Kasumi-1 (cell line): ENCODE data around the gene MATN4.
A peak's percentile ranks its signal among the peaks of the same experiment; 100 is the strongest.

Experiments used
- DNase-seq, 2 experiments: peaks; one replicate each; lab custom pipeline; 2025; lab: John Stamatoyannopoulos, UW

The MATN4 gene

DNA sequence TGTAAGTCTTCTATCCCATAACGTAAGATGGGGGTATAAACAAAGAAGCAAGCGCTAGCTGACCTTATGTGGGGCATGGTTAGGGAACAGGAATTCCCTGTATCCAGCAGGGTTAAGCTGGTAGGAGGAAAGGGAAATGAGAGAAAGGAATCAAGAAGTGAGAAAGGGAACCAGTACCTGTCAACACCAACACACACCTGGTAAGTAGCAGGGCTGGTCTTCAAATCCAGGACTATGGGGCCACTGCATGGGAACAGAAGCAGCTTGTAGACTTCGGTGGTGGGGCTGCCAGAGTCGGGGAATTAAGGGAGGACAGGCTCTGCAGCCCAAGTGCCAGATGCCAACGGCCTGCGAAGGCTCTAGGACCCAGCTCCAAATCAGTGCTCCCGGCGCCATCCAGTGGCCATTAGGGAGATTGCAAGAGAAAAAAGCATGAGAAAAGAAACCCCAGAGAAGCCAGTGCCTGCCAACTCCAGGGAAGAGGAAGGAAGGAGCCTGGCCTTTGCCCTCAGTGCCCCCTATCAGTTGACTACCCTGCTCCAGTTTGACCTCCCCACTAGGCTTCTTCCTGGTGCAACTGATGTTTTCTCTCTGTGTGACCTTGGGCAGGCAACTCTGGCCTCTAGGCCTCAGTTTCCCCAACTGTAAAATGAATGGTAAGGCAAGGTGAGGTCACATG, 17.3 kb downstream of the MATN4 start:
- DNase-seq, result peak; percentile 75 to 85

DNA sequence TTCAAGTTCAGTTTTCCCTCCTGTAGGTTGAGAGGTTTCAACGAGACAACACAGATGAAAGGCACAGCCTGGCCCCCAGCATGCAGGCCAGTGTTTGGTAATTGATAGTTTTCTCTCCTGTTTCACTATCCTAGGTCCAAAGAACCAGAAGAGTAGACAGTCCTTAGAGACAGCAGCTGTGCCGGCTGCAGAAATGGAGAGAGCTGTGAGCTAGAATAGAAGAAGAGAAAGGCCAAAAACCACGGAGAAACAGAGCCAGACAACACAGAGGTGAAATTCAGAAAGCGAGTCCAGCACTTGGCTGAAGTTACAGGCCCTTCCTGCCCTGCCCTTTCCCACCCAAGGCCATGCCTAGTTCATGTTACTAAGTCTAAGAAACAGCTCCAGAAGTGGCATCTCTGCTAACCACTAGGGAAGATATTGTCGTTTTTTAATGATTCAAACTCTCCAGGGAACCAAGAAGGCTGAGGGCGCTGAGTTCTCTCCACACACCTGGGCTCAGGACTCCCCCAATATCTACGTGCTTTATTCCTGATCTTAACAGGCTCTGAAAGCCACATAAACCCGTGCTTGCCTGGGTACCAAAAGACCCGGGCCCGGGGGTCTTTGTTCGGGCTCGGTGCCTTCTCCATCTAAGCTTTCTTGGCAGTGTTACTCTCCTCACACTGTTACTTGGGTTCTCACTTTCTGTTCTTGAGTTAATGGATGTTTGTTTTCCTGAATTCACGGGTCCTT, 18.0 kb downstream of the MATN4 start:
- no peak for DNase-seq

GRCh38 chr20:45288860-45289259, 19.2 kb downstream of the MATN4 start:
- no peak for DNase-seq

DNA sequence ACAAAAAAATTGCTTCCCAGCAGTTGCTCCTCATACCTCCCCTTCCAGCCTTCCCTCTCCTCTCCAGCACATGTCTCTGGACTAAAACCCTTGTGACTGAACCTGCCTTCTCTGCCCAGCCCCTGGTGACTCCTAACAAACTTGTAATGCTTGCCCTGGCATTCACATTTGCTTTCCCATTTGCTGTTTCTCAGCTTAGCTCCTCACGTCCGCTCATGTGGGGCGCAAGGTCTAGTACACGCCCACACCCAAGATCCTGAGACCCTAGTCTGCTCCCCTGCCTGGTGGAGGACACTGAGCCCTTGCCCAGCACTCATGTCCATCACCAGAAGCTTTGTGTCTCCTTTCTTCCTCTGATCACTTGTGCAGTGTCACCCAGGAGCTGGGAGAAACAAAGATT, 19.7 kb downstream of the MATN4 start:
- DNase-seq, result no peak

DNA sequence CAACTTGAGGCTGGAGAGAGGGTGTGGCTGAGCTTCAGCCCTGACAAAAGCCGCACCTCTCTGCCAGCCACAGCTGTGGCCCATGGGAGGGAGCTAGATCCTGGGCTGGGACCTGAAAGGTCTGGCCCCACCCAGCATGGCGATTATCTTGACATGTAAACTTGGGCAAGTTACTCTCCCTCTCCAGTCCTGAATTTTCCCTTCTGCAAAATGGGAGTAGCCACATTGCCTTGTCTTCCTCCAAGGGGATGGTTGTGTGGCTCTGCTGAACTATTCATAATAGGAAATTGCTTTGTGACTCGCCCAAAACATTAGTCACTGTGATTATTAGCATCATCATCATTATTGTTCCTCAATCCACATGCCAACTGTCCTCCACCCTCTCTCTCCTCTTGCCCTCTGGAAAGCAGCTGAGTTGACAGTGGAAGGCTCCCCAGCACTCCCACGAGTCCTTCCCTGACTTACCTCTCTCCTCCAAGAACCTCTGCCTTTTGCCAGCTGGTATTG, 24.5 kb downstream of the MATN4 start:
- no peak for DNase-seq

DNA sequence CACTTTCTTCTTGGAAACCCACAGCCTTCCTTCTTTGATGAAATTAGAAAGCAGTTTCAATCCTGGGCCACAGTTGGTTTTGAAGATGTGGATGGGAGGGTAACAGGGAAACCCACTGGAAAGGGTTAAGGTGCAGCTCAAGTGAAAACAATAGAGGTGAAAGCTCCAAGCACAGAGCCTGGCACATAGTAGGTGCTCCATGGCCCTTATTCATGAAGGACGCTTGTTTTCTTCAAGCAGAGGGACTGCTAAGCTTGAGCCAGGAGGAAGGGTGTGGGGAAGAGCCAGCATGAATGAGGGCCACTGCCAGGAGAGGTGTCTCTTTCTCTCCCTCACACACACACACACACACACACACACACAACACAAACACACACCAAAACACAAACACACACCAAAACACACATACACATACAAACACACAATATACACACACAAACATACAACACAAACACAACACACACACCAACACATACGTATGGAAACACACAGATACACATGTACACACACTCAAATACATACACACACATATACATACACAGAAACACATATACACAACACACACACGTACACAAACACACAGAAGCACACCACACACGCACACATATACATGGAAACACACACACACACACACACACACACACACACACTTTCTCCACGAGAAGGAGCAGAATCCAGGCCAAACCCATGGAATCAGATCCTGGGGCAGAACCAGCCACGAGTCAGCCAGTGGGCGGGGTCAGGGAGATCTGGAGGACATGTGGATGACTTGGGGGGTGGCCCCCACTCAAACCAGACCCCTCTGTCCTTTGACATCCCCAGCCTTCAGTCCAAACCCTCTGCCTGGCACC, 25.2 kb downstream of the MATN4 start:
- DNase-seq, result no peak

GRCh38 chr20:45279992-45280391, 28.1 kb downstream of the MATN4 start:
- DNase-seq, result no peak

DNA sequence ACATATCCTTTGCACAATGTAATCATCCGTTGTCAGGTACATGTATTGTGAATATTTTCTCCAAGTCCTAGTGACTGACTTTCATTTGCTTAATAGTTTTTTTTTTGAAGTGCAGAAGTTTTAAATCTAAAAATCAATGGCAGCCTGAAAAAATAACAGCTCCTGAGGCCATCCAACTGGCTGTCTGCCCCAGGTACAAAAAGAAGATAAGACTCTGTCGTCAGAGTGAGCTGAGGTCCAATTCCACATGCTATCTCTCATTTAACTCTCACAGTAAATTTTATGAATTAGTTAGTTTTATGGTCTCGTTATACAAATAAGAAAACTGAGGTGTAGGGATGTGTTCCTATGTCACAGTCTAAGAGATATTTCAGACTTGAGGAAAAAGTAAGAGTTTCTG, 32.8 kb downstream of the MATN4 start:
- DNase-seq, result no peak

DNA sequence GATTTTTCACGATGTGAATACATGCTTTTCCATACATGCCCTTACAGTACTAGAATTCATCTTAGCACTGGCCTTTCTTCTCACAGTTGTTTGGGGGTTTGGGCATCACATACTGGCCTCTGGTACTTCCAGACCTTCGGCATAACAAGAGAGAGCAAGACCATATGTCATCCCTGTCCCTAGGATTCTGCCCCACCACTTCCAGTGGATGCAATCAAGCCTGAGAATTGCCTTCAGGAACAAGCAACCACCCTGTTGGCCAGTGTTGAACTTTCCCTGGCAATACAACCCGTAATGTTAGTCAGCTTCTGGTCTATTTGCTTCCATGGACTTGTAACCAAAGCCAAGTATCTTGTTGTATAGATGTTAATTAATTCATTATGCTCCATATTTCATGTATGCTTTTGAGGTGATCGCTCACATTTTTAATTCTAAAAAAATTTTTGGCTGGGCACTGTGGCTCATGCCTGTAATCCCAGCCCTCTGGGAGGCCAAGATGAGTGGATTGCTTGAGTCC, 38.3 kb downstream of the MATN4 start:
- DNase-seq, result no peak

GRCh38 chr20:45269056-45269455, 39.0 kb downstream of the MATN4 start:
- DNase-seq, result no peak

- DNase-seq, result no peak
These were observed 39.6 kb downstream of the MATN4 start for GRCh38 chr20:45268531-45268930.

GRCh38 chr20:45266977-45267376, 41.1 kb downstream of the MATN4 start:
- no peak for DNase-seq

DNA sequence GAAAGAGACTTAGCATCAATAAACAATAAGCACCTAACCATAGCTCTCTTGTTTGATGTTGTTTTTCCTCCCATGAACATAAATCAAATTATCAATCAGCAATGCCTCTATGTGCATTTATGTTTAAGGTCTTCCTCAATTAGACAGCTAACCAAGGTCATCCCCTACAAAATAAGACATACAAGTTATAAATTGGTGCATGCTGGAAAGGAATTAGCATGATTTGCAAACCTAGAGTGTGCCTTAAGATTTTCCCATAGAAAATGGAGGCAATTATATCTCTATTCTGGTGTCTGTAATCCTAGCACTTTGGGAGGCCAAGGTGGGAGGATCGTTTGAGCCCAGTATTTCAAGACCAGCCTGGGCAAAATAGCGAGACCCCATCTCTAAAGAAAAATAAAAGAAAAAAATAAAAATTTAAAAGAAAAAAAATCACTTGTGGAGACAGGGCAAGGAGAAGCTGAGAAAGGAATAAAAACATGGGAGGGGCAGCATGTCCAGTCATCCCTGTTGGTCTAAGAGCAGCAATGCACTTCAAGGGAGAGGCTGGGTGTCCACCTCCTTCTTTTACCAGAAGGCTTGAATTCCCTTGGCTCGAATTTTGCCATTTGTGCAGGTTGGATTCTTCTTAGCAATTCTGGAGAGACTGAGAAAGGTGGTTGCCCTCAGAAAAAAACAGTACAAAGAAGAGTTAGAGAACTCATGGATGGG, 44.4 kb downstream of the MATN4 start:
- DNase-seq, result no peak

GRCh38 chr20:45258664-45259063, 49.4 kb downstream of the MATN4 start:
- no peak for DNase-seq

- no peak for DNase-seq
These were observed 49.8 kb downstream of the MATN4 start for GRCh38 chr20:45258259-45258658.

DNA sequence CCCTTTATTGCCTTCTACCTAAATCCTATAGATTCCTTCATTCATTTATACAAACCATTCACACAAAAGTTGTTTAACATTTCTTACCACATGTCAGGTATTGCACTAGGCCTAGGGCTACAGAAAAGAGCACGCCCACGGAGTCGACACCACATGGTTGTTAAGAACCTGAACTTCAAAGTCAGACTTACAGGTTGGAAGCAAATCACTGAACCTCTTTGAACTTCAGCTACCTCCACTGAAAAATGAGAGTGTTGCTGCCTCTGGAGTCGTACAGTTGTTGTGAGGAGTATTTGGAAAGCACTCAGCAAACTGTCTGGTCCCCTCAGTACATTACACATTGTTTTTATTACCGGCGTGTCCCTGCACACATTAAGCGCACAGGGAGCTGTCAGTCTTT, 50.4 kb downstream of the MATN4 start:
- no peak for DNase-seq

DNA sequence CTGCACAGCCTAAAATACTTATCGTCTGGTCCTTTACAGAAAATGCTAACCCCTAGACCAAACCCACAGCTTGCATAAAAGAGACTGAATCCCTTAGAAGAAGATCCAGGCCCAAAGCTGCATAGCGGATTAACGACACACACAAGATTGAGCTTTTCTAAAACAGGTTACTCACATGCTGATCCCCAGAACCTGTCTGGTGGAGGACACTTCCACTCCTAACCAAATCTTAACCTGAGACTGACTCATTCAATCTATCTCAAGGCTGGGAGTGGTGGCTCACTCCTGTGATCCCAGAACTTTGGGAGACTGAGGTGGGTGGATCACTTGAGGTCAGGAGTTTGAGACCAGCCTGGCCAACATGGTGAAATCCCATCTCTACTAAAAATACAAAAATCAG, 50.9 kb downstream of the MATN4 start:
- no peak for DNase-seq

DNA sequence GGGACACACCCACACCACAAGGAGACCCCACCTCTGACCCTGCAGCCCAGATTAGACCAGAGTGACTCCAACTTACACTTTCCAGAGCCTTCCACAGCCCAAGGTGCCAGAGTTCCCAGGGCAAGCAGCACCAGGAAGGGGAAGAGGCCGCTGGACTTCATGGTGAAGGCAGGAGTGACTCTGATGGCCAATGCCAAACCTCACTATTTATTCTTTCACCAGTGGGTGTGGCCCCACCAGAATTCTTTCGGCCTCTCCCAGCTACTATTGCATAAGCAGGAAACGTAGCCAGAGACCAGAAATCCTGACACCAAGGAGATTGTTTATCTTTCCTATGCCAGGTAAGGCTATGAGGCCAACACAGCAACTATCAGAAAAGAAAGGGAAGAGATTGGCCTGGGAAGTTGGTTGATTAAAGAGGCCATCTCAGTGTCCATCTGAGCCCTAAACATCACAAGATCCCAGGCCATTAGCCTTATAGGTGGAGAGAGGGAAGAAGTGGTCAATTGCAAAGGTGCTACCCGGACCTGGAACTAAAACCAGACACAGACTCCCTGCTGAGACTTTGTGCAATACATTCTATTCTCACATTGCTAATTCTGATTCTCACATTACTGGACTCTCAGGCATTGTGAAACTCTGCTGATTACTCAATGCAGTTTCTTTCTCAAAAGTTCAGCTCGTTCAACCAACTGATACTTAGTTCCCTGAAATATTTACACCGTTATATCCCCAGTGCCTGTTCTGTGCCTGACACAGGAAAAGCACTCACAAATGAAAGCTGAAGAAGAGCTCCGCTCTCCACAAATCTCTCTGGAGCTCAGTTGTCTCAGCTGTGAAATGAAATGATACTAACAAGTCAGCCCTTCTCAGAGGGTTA, 53.5 kb downstream of the MATN4 start, which contains the start of gene SLPI:
Gene SLPI, minus strand, starts transcription at position 182 of the 880 bp plus-strand sequence. Its CDS starts 21 bp downstream, at position 161.
- peak; percentile 49 to 52 for DNase-seq

GRCh38 chr20:45253261-45253660, 54.8 kb downstream of the MATN4 start:
- DNase-seq, result no peak

GRCh38 chr20:45251884-45252560, 56.1 kb downstream of the MATN4 start:
- no peak for DNase-seq
